GM23248 (cell line): ENCODE measurements around the gene CCDC169. TPM values are rescaled to one million over a fixed set of nuclear protein-coding genes. Genes with fewer than 3 reads are reported as not detected.
A peak's percentile ranks its signal among the peaks of the same experiment; 100 is the strongest.

Experiments used
- DNase-seq: peaks from one replicate; pipeline ENCODE4 v3.0.0-alpha.2; 2015
- H2AFZ ChIP-seq: fragments of 200-600 bp; sonication (generic); 2 replicates; pipeline ENCODE4 v1.6.1; 2016; ENCODE audit warnings: antibody characterized with exemption
- H3F3A ChIP-seq: fragments of 200-600 bp; sonication (generic); 2 replicates; pipeline ENCODE4 v1.6.1; 2016; ENCODE audit warnings: mild to moderate bottlenecking, antibody characterized with exemption, mixed run types; ENCODE audit not compliant: insufficient read depth
- H3K27ac ChIP-seq: fragments of 200-600 bp; sonication (generic); 2 replicates; pipeline ENCODE4 v1.5.1; 2016; ENCODE audit warnings: mild to moderate bottlenecking
- H3K27me3 ChIP-seq: fragments of 200-600 bp; sonication (generic); replicated peaks from 2 replicates; pipeline ENCODE4 v1.6.1; 2016; ENCODE audit warnings: mild to moderate bottlenecking; ENCODE audit not compliant: insufficient read depth
- H3K36me3 ChIP-seq: fragments of 200-600 bp; sonication (generic); 2 replicates; pipeline ENCODE4 v1.6.1; 2016; ENCODE audit warnings: low read depth, mild to moderate bottlenecking
- H3K4me1 ChIP-seq: fragments of 200-600 bp; sonication (generic); 2 replicates; pipeline ENCODE4 v1.6.1; 2016; ENCODE audit warnings: mild to moderate bottlenecking; ENCODE audit not compliant: insufficient read depth
- H3K4me2 ChIP-seq: fragments of 200-600 bp; sonication (generic); one replicate; pipeline ENCODE4 v1.6.1; 2016; ENCODE audit warnings: mild to moderate bottlenecking; ENCODE audit not compliant: unreplicated experiment
- H3K4me3 ChIP-seq: fragments of 200-600 bp; sonication (generic); 2 replicates; pipeline ENCODE4 v1.5.1; 2016; ENCODE audit warnings: mild to moderate bottlenecking
- H3K79me2 ChIP-seq: fragments of 200-600 bp; sonication (generic); 2 replicates; pipeline ENCODE4 v1.6.1; 2016; ENCODE audit warnings: mild to moderate bottlenecking; ENCODE audit not compliant: insufficient read depth
- H3K9ac ChIP-seq: fragments of 200-600 bp; sonication (generic); 2 replicates; pipeline ENCODE4 v1.6.1; 2016; ENCODE audit warnings: mild to moderate bottlenecking
- H3K9me2 ChIP-seq: fragments of 200-600 bp; sonication (generic); 2 replicates; pipeline ENCODE4 v1.6.1; 2016; ENCODE audit warnings: mixed run types, mild to moderate bottlenecking, moderate library complexity; ENCODE audit not compliant: insufficient read depth
- H3K9me3 ChIP-seq: fragments of 200-600 bp; sonication (generic); one replicate; pipeline ENCODE4 v1.6.1; 2017; ENCODE audit warnings: low read depth
- H4K20me1 ChIP-seq: fragments of 200-600 bp; sonication (generic); 2 replicates; pipeline ENCODE4 v1.6.0; 2016; ENCODE audit not compliant: insufficient read depth
- EZH2 ChIP-seq: fragments of 200-600 bp; sonication (generic); IDR thresholded peaks from 2 replicates; pipeline ENCODE4 v1.6.1; 2018; ENCODE audit warnings: antibody characterized with exemption, mild to moderate bottlenecking; ENCODE audit not compliant: insufficient read depth, poor library complexity, severe bottlenecking
- EZH2phosphoT487 ChIP-seq: fragments of 200-600 bp; sonication (generic); IDR thresholded peaks from 2 replicates; pipeline ENCODE4 v1.6.1; 2018; ENCODE audit warnings: antibody characterized with exemption, moderate library complexity, mild to moderate bottlenecking, low read depth; ENCODE audit not compliant: insufficient read depth
- WGBS, 2 experiments: methylation state at CpG; one replicate each; pipeline ENCODE4 v1.1.6; 2015 to 2017; ENCODE audit warnings: low lambda C conversion rate in 2 of 2, low coverage in 1 of 2; ENCODE audit errors: missing lambda C conversion rate in 2 of 2; 5-methylcytosine and 5-hydroxymethylcytosine counted together
- in situ Hi-C: fragments of 300-500 bp; cut with MboI; formaldehyde crosslinking; loops from 2 replicates; pipeline ENCODE4 v1.15.0; 2020
- polyA plus RNA-seq: library from polyadenylated mRNA; unstranded; fragments of >200 nt; fragmentation: Nextera tagmentation; extraction: Ambion mirVana; gene quantifications from 2 replicates; pipeline ENCODE4 v1.2.1, GENCODE V29; 2016
- total RNA-seq: library from RNA; depleted of rRNA; stranded (reverse); fragments of >200 nt; shearing (Covaris generic); gene quantifications from 2 replicates; pipeline ENCODE4 v1.2.3, GENCODE V29; 2014

Gene CCDC169
- total and polyA plus RNA-seq, 2 experiments from 2014 or later, result 0.22 to 0.63 TPM

- WGBS, 2 experiments, result 41 to 42% methylated on average over 6 of the region's 6 CpGs
- peak; percentile 64 for DNase-seq
- Histone ChIP-seq H3K4me1 (no peaks in the 10 kb centered on the region), H3K27ac (no peak overlapping the region), H3K27me3 (0 out of 2 replicates have a peak, but pooled peaks cover 6% of the 10 kb centered on the region), H4K20me1 (no peaks in the 10 kb centered on the region), H3K9me2 (no peaks in the 10 kb centered on the region), H3F3A (no peaks in the 10 kb centered on the region), H2AFZ (no peak overlapping the region), H3K4me3 (no peak overlapping the region), H3K4me2 (no peak overlapping the region), H3K9ac (no peak overlapping the region), H3K9me3 (no peaks in the 10 kb centered on the region), H3K79me2 (no peaks in the 10 kb centered on the region), H3K36me3 (no peaks in the 10 kb centered on the region)
- no peak for TF ChIP-seq EZH2phosphoT487
- TF ChIP-seq EZH2, result no peak
- in situ Hi-C loops, result loop anchor here (25.0 kb wide), 1 partner anchor 454 kb away; no protein-coding TSS in a partner anchor
Measured at GRCh38 chr13:36282821-36283432, 14.7 kb downstream of the CCDC169 start.

DNA sequence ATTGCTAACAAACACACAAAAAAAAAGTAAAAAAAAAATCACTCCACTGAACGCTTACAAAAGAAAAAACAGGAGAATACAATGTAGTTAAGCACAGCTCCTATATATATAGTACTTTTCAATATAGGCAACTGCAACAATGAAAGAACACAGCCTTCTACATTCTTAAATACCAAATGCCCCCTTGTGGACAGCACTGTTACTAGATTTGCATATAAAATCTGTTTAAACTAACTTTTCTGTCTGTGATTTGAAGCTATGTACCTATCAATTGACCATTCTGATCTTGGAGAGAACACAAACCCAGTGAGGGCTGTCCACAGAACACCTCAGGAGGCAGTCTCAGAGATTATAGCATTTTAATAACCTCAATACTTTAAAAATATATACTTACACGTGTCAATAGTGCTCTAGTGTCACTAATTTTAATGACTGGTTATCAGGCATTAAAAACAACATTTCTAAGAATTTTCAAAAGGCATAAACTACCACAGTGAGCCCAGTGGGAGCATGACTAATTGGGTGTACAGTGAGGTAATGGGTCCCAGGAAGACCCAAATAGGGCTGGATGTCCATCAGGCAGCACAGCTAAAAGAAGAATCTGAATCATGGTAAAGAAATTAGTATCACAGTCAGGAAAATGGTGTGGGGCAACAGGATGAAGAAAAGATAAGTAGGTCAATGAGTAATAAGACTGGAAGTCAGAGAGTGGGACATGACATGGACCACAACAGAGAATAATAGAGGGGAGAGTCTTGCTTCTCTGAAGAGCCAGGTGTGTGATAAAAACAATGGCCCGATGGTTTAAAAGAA is 22.2 kb downstream of the CCDC169 start:
- WGBS, 2 experiments, result 56 to 59% methylated on average over 3 of the region's 3 CpGs
- Histone ChIP-seq H3K9me2 (no peaks in the 10 kb centered on the region), H3K27ac (no peak overlapping the region), H3K27me3 (no peaks in the 10 kb centered on the region), H3K79me2 (no peaks in the 10 kb centered on the region), H3K4me3 (no peak overlapping the region), H3K36me3 (no peaks in the 10 kb centered on the region), H2AFZ (no peak overlapping the region), H3K4me2 (peak overlapping the region; percentile 2), H4K20me1 (no peaks in the 10 kb centered on the region), H3K9me3 (no peaks in the 10 kb centered on the region), H3K4me1 (peaks cover 5% of the 10 kb centered on the region), H3F3A (no peaks in the 10 kb centered on the region), H3K9ac (peak overlapping the region; percentile 9; the same call in 1 of the 2 replicates)
- peak; percentile 83 for DNase-seq
- TF ChIP-seq EZH2, result no peak
- no peak for TF ChIP-seq EZH2phosphoT487
- in situ Hi-C loops, result loop anchor here (5.0 to 25.0 kb wide), 2 partner anchors 298 to 462 kb away; no protein-coding TSS in a partner anchor

GRCh38 chr13:36273431-36273830 is 24.2 kb downstream of the CCDC169 start:
- Histone ChIP-seq H3K4me1 (peaks cover 5% of the 10 kb centered on the region), H3F3A (no peaks in the 10 kb centered on the region), H4K20me1 (no peaks in the 10 kb centered on the region), H3K9ac (no peak overlapping the region), H2AFZ (no peak overlapping the region), H3K9me3 (no peaks in the 10 kb centered on the region), H3K27me3 (no peaks in the 10 kb centered on the region), H3K9me2 (no peaks in the 10 kb centered on the region), H3K79me2 (no peaks in the 10 kb centered on the region), H3K4me3 (no peak overlapping the region), H3K27ac (no peak overlapping the region), H3K36me3 (no peaks in the 10 kb centered on the region), H3K4me2 (no peak overlapping the region)
- in situ Hi-C loops, result no loop called here
- 69% methylated on average over 2 of the region's 2 CpGs for WGBS, 2 experiments
- no peak for TF ChIP-seq EZH2
- TF ChIP-seq EZH2phosphoT487, result no peak
- no peak for DNase-seq

DNA sequence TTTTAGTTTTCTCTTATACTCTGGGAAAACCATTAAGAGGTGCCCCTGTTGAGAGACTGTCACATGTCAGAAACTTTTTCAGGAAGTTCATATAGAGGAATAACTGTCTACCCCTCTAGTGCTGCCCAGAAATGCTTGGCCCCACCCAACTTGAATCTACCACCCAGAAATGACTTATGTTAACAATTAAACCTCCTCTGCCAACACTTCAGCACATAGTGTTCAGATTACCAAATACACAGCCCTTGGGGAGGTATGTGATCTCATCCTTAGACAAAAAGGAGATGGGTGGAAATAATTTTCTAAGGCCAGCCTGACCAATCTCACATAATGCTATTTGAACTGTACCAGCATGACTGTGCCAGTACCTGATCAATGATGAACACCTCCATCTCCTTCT is 35.6 kb downstream of the CCDC169 start:
- no peaks in the 10 kb centered on the region for H3K27me3 ChIP-seq
- H3K9me2 ChIP-seq, result no peaks in the 10 kb centered on the region
- H3K79me2 ChIP-seq, result no peaks in the 10 kb centered on the region
- no peak overlapping the region for H3K4me3 ChIP-seq
- in situ Hi-C loops, result no loop called here
- DNase-seq, result peak; percentile 33
- no peak overlapping the region for H2AFZ ChIP-seq
- no peaks in the 10 kb centered on the region for H3K36me3 ChIP-seq
- 0 out of 2 replicates have a peak, but pooled peaks cover 4% of the 10 kb centered on the region for H3K4me1 ChIP-seq
- no peaks in the 10 kb centered on the region for H3K9me3 ChIP-seq
- H3K27ac ChIP-seq, result no peak overlapping the region
- H4K20me1 ChIP-seq, result no peaks in the 10 kb centered on the region
- TF ChIP-seq EZH2 (no peak), EZH2phosphoT487 (no peak)
- no peaks in the 10 kb centered on the region for H3F3A ChIP-seq
- H3K4me2 ChIP-seq, result no peak overlapping the region
- no peak overlapping the region for H3K9ac ChIP-seq
